Measurements from ENCODE around the gene TRIM37.
"Not testable (repeated sequence)": the region's sequence is repeated elsewhere in the genome, so short reads cannot be mapped to it uniquely, and the experiment has no call there.

The TRIM37 gene

GRCh38 chr17:58966208-58966607 is 140.5 kb downstream of the TRIM37 start:
- no peaks in the 10 kb centered on the region for H3K27me3 ChIP-seq (ENCODE audit: insufficient read depth, poor library complexity, severe bottlenecking)
- no peak overlapping the region for H3K27ac ChIP-seq (replicated peaks)
- TF ChIP-seq REST (IDR thresholded peaks at IDR 0.05; ENCODE audit: insufficient replicate concordance, low read depth) (no peak), SPI1 (IDR thresholded peaks at IDR 0.05; ENCODE audit: borderline replicate concordance, low read depth) (no peak), GABPA (IDR thresholded peaks at IDR 0.05; ENCODE audit: low read depth) (no peak), CTCF (IDR thresholded peaks at IDR 0.05; ENCODE audit: insufficient read depth, low read length) (no peak), POLR2AphosphoS5 (IDR thresholded peaks at IDR 0.05; ENCODE audit: low read depth) (no peak)
- no peak overlapping the region for H3K4me3 ChIP-seq (replicated peaks; ENCODE audit: insufficient read depth, low read length)
- no peak for DNase-seq (ENCODE audit: low read depth in 1 of 2, low spot score in 1 of 2)

- H3K4me3 ChIP-seq (replicated peaks; ENCODE audit: insufficient read depth, low read length): no peak overlapping the region
- no peak overlapping the region for H3K27ac ChIP-seq (replicated peaks)
- no peaks in the 10 kb centered on the region for H3K27me3 ChIP-seq (ENCODE audit: insufficient read depth, poor library complexity, severe bottlenecking)
- no peak for DNase-seq (ENCODE audit: low read depth in 1 of 2, low spot score in 1 of 2)
- no peak for TF ChIP-seq GABPA (IDR thresholded peaks at IDR 0.05; ENCODE audit: low read depth)
- no peak for TF ChIP-seq SPI1 (IDR thresholded peaks at IDR 0.05; ENCODE audit: borderline replicate concordance, low read depth)
- TF ChIP-seq POLR2AphosphoS5 (IDR thresholded peaks at IDR 0.05; ENCODE audit: low read depth): no peak
- no peak for TF ChIP-seq CTCF (IDR thresholded peaks at IDR 0.05; ENCODE audit: insufficient read depth, low read length)
- no peak for TF ChIP-seq REST (IDR thresholded peaks at IDR 0.05; ENCODE audit: insufficient replicate concordance, low read depth)
These were observed 141.5 kb downstream of the TRIM37 start for GRCh38 chr17:58965221-58965620.

GRCh38 chr17:58960068-58960467 is 146.6 kb downstream of the TRIM37 start:
- H3K27ac ChIP-seq (replicated peaks): no peak overlapping the region
- peak in 1 of 2 experiments; percentile 26 for DNase-seq (ENCODE audit: low read depth in 1 of 2, low spot score in 1 of 2)
- H3K27me3 ChIP-seq (ENCODE audit: insufficient read depth, poor library complexity, severe bottlenecking): no peaks in the 10 kb centered on the region
- no peak for TF ChIP-seq CTCF (IDR thresholded peaks at IDR 0.05; ENCODE audit: insufficient read depth, low read length)
- TF ChIP-seq SPI1 (IDR thresholded peaks at IDR 0.05; ENCODE audit: borderline replicate concordance, low read depth): no peak
- TF ChIP-seq REST (IDR thresholded peaks at IDR 0.05; ENCODE audit: insufficient replicate concordance, low read depth): no peak
- TF ChIP-seq GABPA (IDR thresholded peaks at IDR 0.05; ENCODE audit: low read depth): no peak
- no peak for TF ChIP-seq POLR2AphosphoS5 (IDR thresholded peaks at IDR 0.05; ENCODE audit: low read depth)
- H3K4me3 ChIP-seq (replicated peaks; ENCODE audit: insufficient read depth, low read length): no peak overlapping the region

GRCh38 chr17:58957725-58958073 is 149.0 kb downstream of the TRIM37 start:
- H3K4me3 ChIP-seq (replicated peaks; ENCODE audit: insufficient read depth, low read length); H3K27ac ChIP-seq (replicated peaks); H3K27me3 ChIP-seq (ENCODE audit: insufficient read depth, poor library complexity, severe bottlenecking); DNase-seq (ENCODE audit: low read depth in 1 of 2, low spot score in 1 of 2): not testable (repeated sequence)

Data from HL-60 (cell line).